K562 treated with DMSO at 1 percent for 12 hours (cell line): ENCODE measurements around the gene KCNG1. TPM values are rescaled to one million over a fixed set of nuclear protein-coding genes. Genes with fewer than 3 reads are reported as not detected.

Source experiments
- total RNA-seq: library from RNA; unstranded; fragments of 300-600 nt; gene quantifications from 2 replicates; pipeline ENCODE4 v1.2.3, GENCODE V29; 2022; ENCODE audit not compliant: insufficient read depth

KCNG1 gene
- 17.2 and 19.1 TPM in 2 replicates for total RNA-seq

GRCh38 chr20:51022803-51023616 lies at the start of gene KCNG1:
TSS of gene KCNG1 (minus strand) at chr20:51023107. CDS start at chr20:51010338, 12,769 bp downstream.

GRCh38 chr20:50958615-50959542 lies 64.0 kb downstream of the KCNG1 start, which contains the start of gene MOCS3:
TSS of gene MOCS3 (plus strand) at chr20:50958818. CDS start at chr20:50958843, 25 bp downstream.

GRCh38 chr20:50957798-50958614 lies 64.9 kb downstream of the KCNG1 start, which contains the start of gene DPM1:
TSS of gene DPM1 (minus strand) at chr20:50958532. CDS start at chr20:50958523, 9 bp downstream.

Other genes with a start within 250 kb of the KCNG1 start
- gene BCAS4, start 228.0 kb downstream of the KCNG1 start, total RNA-seq, result 0.17 TPM in 1 of 2 replicates, not detected in the other
- 17.4 and 47.1 TPM in 2 replicates for gene ADNP, start 91.7 kb downstream of the KCNG1 start, total RNA-seq
- 43.6 and 62.0 TPM in 2 replicates for gene DPM1, start 64.6 kb downstream of the KCNG1 start, total RNA-seq
- 3.3 and 5.4 TPM in 2 replicates for gene MOCS3, start 64.3 kb downstream of the KCNG1 start, total RNA-seq